Myometrial cell (primary cell): Measurements from ENCODE around the gene COL6A6. TPM values are rescaled to one million over a fixed set of nuclear protein-coding genes. Genes with fewer than 3 reads are reported as not detected.

Source experiments
- total RNA-seq: library from RNA; depleted of rRNA; stranded (reverse); fragments of >200 nt; gene quantifications from 2 replicates; pipeline ENCODE4 v1.2.3, GENCODE V29; 2015

COL6A6 gene, protein sequence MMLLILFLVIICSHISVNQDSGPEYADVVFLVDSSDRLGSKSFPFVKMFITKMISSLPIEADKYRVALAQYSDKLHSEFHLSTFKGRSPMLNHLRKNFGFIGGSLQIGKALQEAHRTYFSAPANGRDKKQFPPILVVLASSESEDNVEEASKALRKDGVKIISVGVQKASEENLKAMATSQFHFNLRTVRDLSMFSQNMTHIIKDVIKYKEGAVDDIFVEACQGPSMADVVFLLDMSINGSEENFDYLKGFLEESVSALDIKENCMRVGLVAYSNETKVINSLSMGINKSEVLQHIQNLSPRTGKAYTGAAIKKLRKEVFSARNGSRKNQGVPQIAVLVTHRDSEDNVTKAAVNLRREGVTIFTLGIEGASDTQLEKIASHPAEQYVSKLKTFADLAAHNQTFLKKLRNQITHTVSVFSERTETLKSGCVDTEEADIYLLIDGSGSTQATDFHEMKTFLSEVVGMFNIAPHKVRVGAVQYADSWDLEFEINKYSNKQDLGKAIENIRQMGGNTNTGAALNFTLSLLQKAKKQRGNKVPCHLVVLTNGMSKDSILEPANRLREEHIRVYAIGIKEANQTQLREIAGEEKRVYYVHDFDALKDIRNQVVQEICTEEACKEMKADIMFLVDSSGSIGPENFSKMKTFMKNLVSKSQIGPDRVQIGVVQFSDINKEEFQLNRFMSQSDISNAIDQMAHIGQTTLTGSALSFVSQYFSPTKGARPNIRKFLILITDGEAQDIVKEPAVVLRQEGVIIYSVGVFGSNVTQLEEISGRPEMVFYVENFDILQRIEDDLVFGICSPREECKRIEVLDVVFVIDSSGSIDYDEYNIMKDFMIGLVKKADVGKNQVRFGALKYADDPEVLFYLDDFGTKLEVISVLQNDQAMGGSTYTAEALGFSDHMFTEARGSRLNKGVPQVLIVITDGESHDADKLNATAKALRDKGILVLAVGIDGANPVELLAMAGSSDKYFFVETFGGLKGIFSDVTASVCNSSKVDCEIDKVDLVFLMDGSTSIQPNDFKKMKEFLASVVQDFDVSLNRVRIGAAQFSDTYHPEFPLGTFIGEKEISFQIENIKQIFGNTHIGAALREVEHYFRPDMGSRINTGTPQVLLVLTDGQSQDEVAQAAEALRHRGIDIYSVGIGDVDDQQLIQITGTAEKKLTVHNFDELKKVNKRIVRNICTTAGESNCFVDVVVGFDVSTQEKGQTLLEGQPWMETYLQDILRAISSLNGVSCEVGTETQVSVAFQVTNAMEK (N-terminal part only)
- total RNA-seq, result not detected in 2 replicates

DNA sequence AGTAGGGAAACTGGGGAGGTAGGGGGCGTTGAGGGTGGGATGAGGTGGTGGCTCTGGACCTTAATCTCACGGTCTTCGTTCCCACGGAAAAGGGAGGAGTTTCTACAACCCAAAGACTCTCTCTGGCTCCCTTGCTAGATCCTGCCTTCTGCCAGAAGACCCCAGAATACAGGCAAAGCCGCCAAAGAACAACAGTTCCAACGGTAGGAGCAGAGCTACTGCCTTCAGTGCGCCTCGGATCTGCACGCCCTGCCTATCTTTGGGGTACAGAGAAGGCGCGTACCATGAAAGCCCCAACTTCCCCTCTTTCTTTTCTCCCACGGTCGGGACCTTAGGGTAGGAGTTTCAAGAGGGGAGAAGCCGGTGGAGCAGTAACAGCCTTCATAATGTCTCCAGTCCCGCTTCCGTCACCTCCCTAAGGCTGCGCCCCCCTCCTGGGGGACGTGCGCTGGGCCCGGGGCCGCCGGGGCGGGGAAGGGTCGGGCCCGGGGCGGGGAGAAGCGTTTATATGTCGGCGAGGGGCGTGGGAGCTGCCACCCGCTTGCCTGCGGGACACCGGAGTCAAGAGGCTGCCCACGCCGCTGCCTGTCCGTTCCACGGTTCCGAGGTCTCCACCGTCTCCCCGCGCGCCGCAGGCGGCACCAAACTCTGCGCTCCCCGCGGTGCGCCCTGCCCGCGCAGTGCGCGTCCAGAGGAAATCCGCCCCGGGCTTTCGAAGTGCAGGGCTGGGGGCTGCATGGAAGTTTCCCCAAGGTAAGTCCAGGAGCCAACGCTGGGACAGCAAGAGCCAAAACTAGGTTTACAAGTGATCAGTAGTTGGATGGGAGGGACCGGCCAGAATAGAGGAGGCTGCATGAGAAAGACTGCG lies at the start of gene COL6A6:
Gene COL6A6 (plus strand): TSS at position 533 of the 868 bp plus-strand sequence. CDS start 43,188 bp downstream, outside the sequence.

Other genes with a start within 250 kb of the COL6A6 start
- gene COL6A5, start 171.5 kb upstream of the COL6A6 start, total RNA-seq, result not detected in 2 replicates
- gene PIK3R4, start 229.7 kb downstream of the COL6A6 start, total RNA-seq, result 31.1 and 37.9 TPM in 2 replicates